H9 (cell line): ENCODE results near the gene SELL. TPM values are rescaled to one million over a fixed set of nuclear protein-coding genes. Genes with fewer than 3 reads are reported as not detected.

Experiments
- DNase-seq: peaks from one replicate; pipeline ENCODE4 v3.0.0-alpha.2; 2017
- H2AFZ ChIP-seq: one replicate; pipeline ENCODE4 v1.6.1; 2013; ENCODE audit warnings: mild to moderate bottlenecking, low read length, control low read depth, moderate library complexity
- H2AK5ac ChIP-seq: 2 replicates; pipeline ENCODE4 v1.6.1; 2013; ENCODE audit warnings: low read length, control low read depth, mixed read lengths; ENCODE audit not compliant: insufficient read length
- H2BK120ac ChIP-seq: one replicate; pipeline ENCODE4 v1.6.1; 2013; ENCODE audit warnings: low read depth, mild to moderate bottlenecking, low read length, control low read depth, inconsistent platforms; ENCODE audit not compliant: poor library complexity, severe bottlenecking
- H2BK12ac ChIP-seq: 2 replicates; pipeline ENCODE4 v1.6.1; 2013; ENCODE audit warnings: low read length, control low read depth, mixed read lengths, low read depth; ENCODE audit not compliant: insufficient read length
- H2BK15ac ChIP-seq: 2 replicates; pipeline ENCODE4 v1.6.1; 2013; ENCODE audit warnings: low read depth, low read length, control low read depth
- H2BK20ac ChIP-seq: one replicate; pipeline ENCODE4 v1.6.1; 2013; ENCODE audit warnings: low read depth, mild to moderate bottlenecking, low read length, control low read depth, inconsistent platforms; ENCODE audit not compliant: poor library complexity, severe bottlenecking
- H2BK5ac ChIP-seq: 2 replicates; pipeline ENCODE4 v1.6.1; 2013; ENCODE audit warnings: low read length, control low read depth, mixed read lengths; ENCODE audit not compliant: insufficient read length
- H3K14ac ChIP-seq: 2 replicates; pipeline ENCODE4 v1.6.1; 2013; ENCODE audit warnings: low read length, control low read depth; ENCODE audit not compliant: insufficient read depth
- H3K18ac ChIP-seq: 2 replicates; pipeline ENCODE4 v1.6.1; 2013; ENCODE audit warnings: low read depth, mild to moderate bottlenecking, mixed read lengths, low read length, control low read depth; ENCODE audit not compliant: insufficient read length
- H3K23ac ChIP-seq: 2 replicates; pipeline ENCODE4 v1.6.1; 2013; ENCODE audit warnings: low read length, control low read depth, mixed read lengths, low read depth; ENCODE audit not compliant: insufficient read length
- H3K23me2 ChIP-seq: 2 replicates; pipeline ENCODE4 v1.6.1; 2013; ENCODE audit warnings: low read depth, mild to moderate bottlenecking, mixed read lengths, low read length, control low read depth; ENCODE audit not compliant: insufficient read length, poor library complexity, severe bottlenecking
- H3K27ac ChIP-seq: 2 replicates; pipeline ENCODE4 v1.5.1; 2013; ENCODE audit warnings: low read length, control low read depth, mixed read lengths, low read depth; ENCODE audit not compliant: insufficient read length
- H3K27me3 ChIP-seq: 2 replicates; pipeline ENCODE4 v1.6.1; 2013; ENCODE audit warnings: low read length, control low read depth, inconsistent platforms; ENCODE audit not compliant: insufficient read depth
- H3K4ac ChIP-seq: 2 replicates; pipeline ENCODE4 v1.6.1; 2013; ENCODE audit warnings: low read depth, mild to moderate bottlenecking, control low read depth, inconsistent platforms, low read length, moderate library complexity
- H3K4me1 ChIP-seq: 2 replicates; pipeline ENCODE4 v1.6.1; 2013; ENCODE audit warnings: low read length, control low read depth, inconsistent platforms; ENCODE audit not compliant: insufficient read depth
- H3K4me2 ChIP-seq: 2 replicates; pipeline ENCODE4 v1.6.1; 2013; ENCODE audit warnings: low read length, control low read depth, mixed read lengths; ENCODE audit not compliant: insufficient read length, insufficient read depth
- H3K56ac ChIP-seq: 2 replicates; pipeline ENCODE4 v1.6.1; 2013; ENCODE audit warnings: low read depth, mild to moderate bottlenecking, mixed read lengths, low read length, control low read depth; ENCODE audit not compliant: insufficient read length
- H3K79me1 ChIP-seq: 2 replicates; pipeline ENCODE4 v1.6.1; 2013; ENCODE audit warnings: low read depth, mild to moderate bottlenecking, moderate library complexity, low read length, control low read depth, inconsistent platforms; ENCODE audit not compliant: insufficient read depth, poor library complexity, severe bottlenecking
- H3K79me2 ChIP-seq: 2 replicates; pipeline ENCODE4 v1.6.1; 2013; ENCODE audit warnings: low read length, control low read depth, inconsistent platforms; ENCODE audit not compliant: insufficient read depth
- H3K9ac ChIP-seq: 2 replicates; pipeline ENCODE4 v1.6.1; 2013; ENCODE audit warnings: low read length, control low read depth, mixed read lengths; ENCODE audit not compliant: insufficient read length; ENCODE audit errors: extremely low read depth
- H3K9me3 ChIP-seq: one replicate; pipeline ENCODE4 v1.6.1; 2013; ENCODE audit warnings: low read depth, low read length, inconsistent platforms; ENCODE audit not compliant: control insufficient read depth
- H3T11ph ChIP-seq: one replicate; pipeline ENCODE4 v1.6.1; 2013; ENCODE audit warnings: mild to moderate bottlenecking, low read length, control low read depth, inconsistent platforms
- H4K20me1 ChIP-seq: one replicate; pipeline ENCODE4 v1.6.1; 2013; ENCODE audit not compliant: control insufficient read depth, insufficient read length, insufficient read depth
- H4K5ac ChIP-seq: 2 replicates; pipeline ENCODE4 v1.6.1; 2013; ENCODE audit warnings: low read depth, mild to moderate bottlenecking, mixed read lengths, low read length, control low read depth; ENCODE audit not compliant: insufficient read length
- H4K8ac ChIP-seq: replicated peaks from 2 replicates; pipeline ENCODE4 v1.6.1; 2013; ENCODE audit warnings: low read length, control low read depth, mixed read lengths, low read depth; ENCODE audit not compliant: insufficient read length
- H4K91ac ChIP-seq: 2 replicates; pipeline ENCODE4 v1.6.1; 2013; ENCODE audit warnings: low read depth, mild to moderate bottlenecking, moderate library complexity, mixed read lengths, low read length, control low read depth; ENCODE audit not compliant: insufficient read length
- H3K27ac Mint-ChIP-seq, 3 experiments: 2 replicates in 2 of 3; 3 replicates in 1 of 3; pipeline ENCODE4 v1.8.0; 2020 to 2021; ENCODE audit warnings: mixed read lengths in 3 of 3, mild to moderate bottlenecking in 1 of 3, moderate library complexity in 1 of 3
- H3K27me3 Mint-ChIP-seq: 2 replicates; pipeline ENCODE4 v1.8.0; 2021; ENCODE audit warnings: low read depth, mild to moderate bottlenecking, moderate library complexity, mixed read lengths
- H3K36me3 Mint-ChIP-seq, 3 experiments: 2 replicates in 2 of 3; 3 replicates in 1 of 3; pipeline ENCODE4 v1.8.0; 2020 to 2021; ENCODE audit warnings: low read depth in 3 of 3, mixed read lengths in 3 of 3; ENCODE audit not compliant: insufficient read depth in 1 of 3
- H3K4me1 Mint-ChIP-seq, 2 experiments: 2 replicates each; pipeline ENCODE4 v1.8.0; 2020; ENCODE audit warnings: mixed read lengths in 2 of 2
- H3K4me3 Mint-ChIP-seq, 2 experiments: 2 replicates in 1 of 2; 3 replicates in 1 of 2; pipeline ENCODE4 v1.8.0; 2020 to 2021; ENCODE audit warnings: mild to moderate bottlenecking in 2 of 2, mixed read lengths in 2 of 2, moderate library complexity in 1 of 2
- H3K9me3 Mint-ChIP-seq, 2 experiments: 2 replicates in 1 of 2; 3 replicates in 1 of 2; pipeline ENCODE4 v1.8.0; 2020; ENCODE audit warnings: mild to moderate bottlenecking in 2 of 2, mixed read lengths in 2 of 2, moderate library complexity in 1 of 2
- WGBS: extraction: QIAGEN DNeasy Blood & Tissue Kit; methylation state at CpG from one replicate; pipeline ENCODE4 v1.1.7; 2013; ENCODE audit warnings: missing lambda C conversion rate, low lambda C conversion rate, mixed read lengths; ENCODE audit not compliant: insufficient read length; ENCODE audit errors: extremely low coverage; 5-methylcytosine and 5-hydroxymethylcytosine counted together
- total RNA-seq: library from RNA; stranded (reverse); gene quantifications from 2 replicates; pipeline ENCODE4 v1.2.1, GENCODE V29; 2021
- TF ChIP-seq, protein P1 (sequence below): fragments of 200-600 bp; sonication (generic); conservative IDR thresholded peaks from 3 replicates; pipeline ENCODE4 v1.8.0; 2021; ENCODE audit warnings: antibody characterized with exemption, mild to moderate bottlenecking

The SELL gene
- total RNA-seq, 1 experiment from 2014 or later = not detected

DNA sequence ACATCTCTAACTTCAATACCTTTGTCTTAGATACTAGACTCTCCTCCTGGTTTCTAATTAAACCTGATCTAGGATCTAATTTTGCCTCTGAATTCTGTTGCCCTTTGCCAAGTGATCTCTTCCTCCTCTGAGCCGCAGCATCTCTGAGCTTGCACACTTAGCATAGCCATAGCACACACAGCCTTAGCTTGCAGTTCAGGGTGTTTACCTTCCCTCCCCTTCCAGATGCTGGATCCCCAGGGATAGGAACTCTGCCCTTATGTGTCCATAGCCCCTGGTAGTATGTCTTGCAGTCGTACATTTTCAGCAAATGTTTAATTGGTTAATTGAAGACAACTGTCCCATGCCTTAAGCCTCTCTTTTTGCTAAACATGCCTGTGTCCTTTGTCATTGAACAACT, 30.3 kb downstream of the SELL start:
- no peaks in the 10 kb centered on the region for H3K79me2 ChIP-seq
- no peaks in the 10 kb centered on the region; a peak in 1 of 7 replicates for H3K36me3 Mint-ChIP-seq
- H3K4me2 ChIP-seq = no peak overlapping the region
- peaks cover 13% of the 10 kb centered on the region for H3K27me3 Mint-ChIP-seq
- DNase-seq = no peak
- H2BK120ac ChIP-seq = no peak overlapping the region
- no peak overlapping the region for H3K18ac ChIP-seq
- H2BK15ac ChIP-seq = no peak overlapping the region
- H4K91ac ChIP-seq = no peak overlapping the region
- H3K14ac ChIP-seq = no peak overlapping the region
- no peaks in the 10 kb centered on the region for H3K79me1 ChIP-seq
- H3K27me3 ChIP-seq = peaks cover 26% of the 10 kb centered on the region
- no peak overlapping the region for H4K5ac ChIP-seq
- H3K9me3 ChIP-seq = no peaks in the 10 kb centered on the region
- H3K4ac ChIP-seq = no peak overlapping the region
- no peak overlapping the region for H2BK20ac ChIP-seq
- H3K4me1 ChIP-seq = peaks cover 2% of the 10 kb centered on the region; the same call in 1 of the 2 replicates
- no peak overlapping the region for H3K27ac Mint-ChIP-seq
- no peaks in the 10 kb centered on the region for H3K23me2 ChIP-seq
- WGBS = no CpG with 5 or more reads among the region's 2 CpGs
- H3K9me3 Mint-ChIP-seq = no peaks in the 10 kb centered on the region; a peak in 1 of 5 replicates
- no peak overlapping the region for H2AFZ ChIP-seq
- no peak overlapping the region for H3K27ac ChIP-seq
- TF ChIP-seq, protein P1, sequence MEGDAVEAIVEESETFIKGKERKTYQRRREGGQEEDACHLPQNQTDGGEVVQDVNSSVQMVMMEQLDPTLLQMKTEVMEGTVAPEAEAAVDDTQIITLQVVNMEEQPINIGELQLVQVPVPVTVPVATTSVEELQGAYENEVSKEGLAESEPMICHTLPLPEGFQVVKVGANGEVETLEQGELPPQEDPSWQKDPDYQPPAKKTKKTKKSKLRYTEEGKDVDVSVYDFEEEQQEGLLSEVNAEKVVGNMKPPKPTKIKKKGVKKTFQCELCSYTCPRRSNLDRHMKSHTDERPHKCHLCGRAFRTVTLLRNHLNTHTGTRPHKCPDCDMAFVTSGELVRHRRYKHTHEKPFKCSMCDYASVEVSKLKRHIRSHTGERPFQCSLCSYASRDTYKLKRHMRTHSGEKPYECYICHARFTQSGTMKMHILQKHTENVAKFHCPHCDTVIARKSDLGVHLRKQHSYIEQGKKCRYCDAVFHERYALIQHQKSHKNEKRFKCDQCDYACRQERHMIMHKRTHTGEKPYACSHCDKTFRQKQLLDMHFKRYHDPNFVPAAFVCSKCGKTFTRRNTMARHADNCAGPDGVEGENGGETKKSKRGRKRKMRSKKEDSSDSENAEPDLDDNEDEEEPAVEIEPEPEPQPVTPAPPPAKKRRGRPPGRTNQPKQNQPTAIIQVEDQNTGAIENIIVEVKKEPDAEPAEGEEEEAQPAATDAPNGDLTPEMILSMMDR = no peak
- H4K20me1 ChIP-seq = no peaks in the 10 kb centered on the region
- H3K4me3 Mint-ChIP-seq = no peak overlapping the region
- no peak overlapping the region for H3K9ac ChIP-seq
- no peak overlapping the region for H2BK5ac ChIP-seq
- no peak overlapping the region for H3T11ph ChIP-seq
- no peak overlapping the region for H2AK5ac ChIP-seq
- H4K8ac ChIP-seq = no peak overlapping the region
- H3K4me1 Mint-ChIP-seq = peaks cover 6 to 9% of the 10 kb centered on the region in 2 experiments
- no peak overlapping the region for H3K23ac ChIP-seq
- no peak overlapping the region for H3K56ac ChIP-seq
- H2BK12ac ChIP-seq = no peak overlapping the region
